NCI-H2081 (cell line): ENCODE measurements around the gene DDB1.

Experiments used
- DNase-seq, 2 experiments: peaks; one replicate each; lab custom pipeline; 2025; lab: John Stamatoyannopoulos, UW

The DDB1 gene

DNA sequence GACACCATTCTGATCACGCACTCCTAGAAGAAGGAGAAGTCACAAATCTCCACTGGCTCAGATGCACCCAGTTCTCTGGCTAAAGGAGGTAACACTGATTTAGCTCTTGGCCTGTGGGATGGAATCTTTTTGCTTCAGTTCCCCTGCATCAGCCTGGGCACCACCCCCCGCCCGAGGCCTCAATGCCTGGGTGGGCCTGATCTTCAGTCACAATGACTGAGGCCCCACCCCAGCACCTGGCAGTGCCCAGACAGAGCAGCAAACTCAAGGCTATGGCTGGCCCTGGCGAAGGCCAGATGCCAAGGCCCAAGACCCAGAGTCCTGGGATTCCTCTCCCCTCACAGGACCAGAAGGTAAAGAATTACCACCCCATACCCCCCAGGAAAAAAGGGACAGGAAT is 23.8 kb upstream of the DDB1 start:
- DNase-seq, result no peak

DNA sequence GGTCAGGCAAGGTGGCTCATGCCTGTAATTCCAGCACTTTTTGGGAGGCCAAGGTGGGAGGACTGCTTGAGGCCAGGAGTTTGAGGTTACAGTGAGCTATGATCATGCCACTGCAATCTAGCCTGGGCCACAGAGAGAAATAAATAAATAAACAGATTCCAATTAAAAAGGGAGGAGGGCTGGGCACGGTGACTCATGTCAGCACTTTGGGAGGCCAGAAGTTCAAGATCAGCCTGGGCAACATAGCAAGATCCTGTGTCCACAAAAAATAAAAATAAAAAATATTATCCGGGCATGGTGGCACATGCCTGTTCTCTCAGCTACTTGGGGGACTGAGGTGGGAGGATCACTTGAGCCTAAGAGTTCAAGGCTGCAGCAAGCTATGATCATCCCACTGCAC is 21.3 kb upstream of the DDB1 start:
- no peak for DNase-seq

DNA sequence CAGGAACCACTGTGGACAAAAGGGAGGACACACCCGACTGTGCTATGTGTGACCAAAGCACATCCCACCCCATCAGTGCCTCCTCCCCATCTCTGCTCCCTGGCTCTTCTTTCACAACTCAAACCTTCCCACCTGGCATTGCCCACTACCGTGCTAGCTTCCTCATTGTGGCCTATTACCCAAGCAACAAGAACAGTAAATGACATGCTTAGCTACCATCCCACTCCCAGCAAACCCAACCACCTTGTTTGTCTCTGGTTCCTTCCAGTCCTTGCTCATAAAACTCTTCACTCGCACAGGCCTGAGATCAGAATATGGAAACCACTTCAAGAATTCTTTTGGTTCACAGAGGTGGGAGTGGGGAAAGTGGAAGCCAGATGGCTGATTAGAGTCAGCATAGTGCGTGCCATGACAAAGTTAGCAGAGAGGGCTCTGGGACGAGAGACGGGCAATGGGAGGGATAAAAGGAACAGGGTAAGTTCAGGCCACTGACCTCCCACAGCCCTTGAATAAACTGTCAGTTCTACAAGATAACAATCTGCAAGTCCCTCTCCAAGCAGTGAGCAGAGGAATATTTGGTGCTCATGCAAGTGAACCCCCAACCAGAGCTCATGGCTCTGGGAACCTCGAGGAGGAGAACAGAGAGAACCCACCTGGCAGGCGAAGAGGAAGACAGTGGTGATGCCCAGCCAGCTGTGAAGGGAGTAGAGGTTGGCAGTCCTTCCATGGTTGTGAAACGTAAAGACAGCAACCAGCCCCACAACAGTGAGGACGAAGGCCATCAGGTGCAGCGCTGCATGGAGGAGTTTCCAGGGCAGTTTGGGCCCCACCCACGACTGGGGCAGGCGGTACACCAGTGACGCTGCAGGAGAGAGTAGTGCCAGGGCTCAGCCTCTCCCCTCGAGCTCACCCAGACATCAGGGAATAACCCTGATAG is 20.5 kb upstream of the DDB1 start:
- DNase-seq, result no peak

DNA sequence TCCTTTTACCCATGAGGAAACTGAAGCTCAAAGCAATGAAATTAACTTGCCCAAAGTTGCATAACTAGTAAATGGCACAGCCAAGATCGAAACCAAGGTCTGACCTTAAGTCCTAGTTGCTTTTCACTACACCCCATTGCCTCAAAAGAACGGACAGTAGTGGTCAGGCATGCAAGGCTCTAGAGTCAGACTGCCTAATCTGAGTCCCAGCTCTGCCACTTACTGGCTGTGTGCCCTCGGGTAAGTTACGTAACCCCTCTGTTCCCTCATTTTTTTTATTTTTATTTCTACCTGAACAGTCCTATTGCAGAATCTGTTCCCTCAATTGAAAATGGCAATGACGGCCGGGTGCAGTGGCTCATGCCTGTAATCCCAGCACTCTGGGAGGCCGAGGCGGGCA is 19.1 kb upstream of the DDB1 start:
- no peak for DNase-seq

DNA sequence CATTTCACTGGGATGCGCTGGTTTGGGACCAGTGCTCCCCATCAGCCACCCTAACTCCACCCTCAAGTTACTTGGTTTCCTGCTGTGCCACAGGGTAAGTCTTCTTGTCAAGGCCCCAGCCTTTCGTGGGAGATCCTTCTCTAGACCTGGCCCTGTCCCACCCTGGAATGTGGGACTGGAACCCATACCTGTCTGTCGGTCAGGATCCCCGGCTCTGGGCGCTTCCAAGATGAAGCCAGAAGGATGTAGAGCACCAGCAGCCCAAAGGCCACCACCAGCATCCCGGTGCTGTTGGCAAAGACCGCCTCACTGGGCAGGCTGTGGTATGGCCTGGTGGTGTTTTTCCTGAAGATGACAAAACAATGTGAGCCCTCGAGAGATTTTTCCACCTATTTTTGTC is 17.9 kb upstream of the DDB1 start:
- no peak for DNase-seq

DNA sequence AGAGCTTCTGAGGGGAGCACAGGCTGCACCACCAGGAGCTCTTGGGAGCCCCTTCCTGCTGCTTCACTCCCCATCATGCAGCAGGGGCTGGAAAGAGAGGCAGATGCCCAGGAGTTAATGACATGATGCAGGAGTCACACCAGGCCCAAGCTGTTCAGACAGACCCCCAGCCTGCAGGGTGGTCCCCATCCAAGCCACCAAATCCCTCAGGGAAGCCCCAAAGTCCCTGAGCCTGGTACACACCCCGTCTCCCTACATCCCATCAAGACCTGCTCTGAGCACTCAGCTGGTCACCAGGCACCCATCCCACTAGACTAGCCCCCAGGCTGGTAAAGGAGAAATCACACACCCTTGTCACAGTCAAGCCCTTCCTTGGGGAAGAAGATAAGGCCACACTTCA is 17.4 kb upstream of the DDB1 start:
- no peak for DNase-seq

DNA sequence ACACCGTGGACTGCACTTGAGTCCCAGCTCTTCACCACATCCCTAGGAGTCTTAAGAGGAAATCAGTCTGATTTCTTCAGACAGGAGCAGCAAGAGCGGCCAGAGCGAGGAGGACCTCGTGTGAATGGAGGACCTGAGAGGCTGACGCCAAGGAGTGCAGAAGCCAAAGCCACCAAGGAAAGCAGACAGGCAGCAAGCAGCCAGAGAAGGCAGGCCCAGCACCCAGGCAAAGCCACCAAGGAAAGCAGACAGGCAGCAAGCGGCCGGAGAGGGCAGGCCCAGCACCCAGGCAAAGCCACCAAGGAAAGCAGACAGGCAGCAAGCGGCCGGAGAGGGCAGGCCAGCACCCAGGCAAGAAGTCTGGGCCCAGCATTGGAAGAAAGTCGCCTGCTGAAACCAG is 17.0 kb upstream of the DDB1 start:
- no peak for DNase-seq

DNA sequence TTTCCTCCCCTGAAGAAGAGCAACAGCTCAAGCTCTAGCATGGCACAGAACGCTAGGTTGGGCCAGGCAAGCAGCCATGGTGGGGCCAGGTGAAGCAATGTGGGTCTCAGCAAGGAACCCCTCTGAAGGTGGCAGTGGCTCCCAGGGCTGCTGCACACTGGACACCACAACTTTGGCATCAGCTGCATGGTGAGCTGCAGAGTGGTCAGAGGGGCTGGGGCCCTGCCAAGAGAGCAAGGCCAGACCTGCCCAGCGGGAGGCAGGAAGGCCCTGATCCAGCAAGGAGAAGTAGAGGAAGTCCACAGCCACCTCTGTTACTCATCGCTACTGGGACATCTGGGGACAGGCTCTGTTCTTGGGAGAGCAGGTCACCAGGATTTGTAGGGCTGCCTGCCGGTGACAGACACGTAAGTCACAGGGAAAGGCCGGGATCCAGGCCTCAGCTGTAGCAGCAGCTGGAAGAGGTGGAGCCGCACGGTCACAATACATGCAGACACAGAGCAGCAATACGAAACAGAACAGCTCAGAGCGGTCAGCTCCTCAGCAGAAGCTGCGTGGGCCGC is 16.4 kb upstream of the DDB1 start:
- DNase-seq, result no peak

DNA sequence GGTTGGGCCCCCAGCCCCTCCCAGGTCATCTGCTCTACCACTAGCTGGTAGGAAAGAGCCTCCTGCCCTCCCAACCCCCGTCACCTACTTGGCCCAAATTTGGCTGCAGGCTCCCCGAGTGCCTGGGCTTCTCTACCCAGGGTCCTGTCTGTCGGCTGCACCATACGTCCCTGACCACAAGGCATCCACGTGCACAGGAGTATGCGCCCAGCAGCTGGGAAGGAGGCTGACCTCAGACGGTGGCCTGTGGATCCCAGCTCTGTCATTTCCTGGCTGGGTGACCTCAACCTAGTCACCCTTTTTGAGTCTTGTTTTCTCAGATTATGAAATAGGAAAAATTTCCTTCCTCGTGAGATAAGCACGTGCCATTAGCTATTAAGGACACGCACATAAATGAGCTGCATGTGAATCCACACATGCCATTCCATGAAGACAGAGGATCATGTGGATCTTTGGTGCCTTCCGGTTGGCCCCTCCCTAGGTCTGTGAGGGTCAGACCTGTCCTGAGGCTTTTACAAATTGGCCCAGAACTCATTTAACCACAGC is 15.1 kb upstream of the DDB1 start:
- DNase-seq, result no peak

DNA sequence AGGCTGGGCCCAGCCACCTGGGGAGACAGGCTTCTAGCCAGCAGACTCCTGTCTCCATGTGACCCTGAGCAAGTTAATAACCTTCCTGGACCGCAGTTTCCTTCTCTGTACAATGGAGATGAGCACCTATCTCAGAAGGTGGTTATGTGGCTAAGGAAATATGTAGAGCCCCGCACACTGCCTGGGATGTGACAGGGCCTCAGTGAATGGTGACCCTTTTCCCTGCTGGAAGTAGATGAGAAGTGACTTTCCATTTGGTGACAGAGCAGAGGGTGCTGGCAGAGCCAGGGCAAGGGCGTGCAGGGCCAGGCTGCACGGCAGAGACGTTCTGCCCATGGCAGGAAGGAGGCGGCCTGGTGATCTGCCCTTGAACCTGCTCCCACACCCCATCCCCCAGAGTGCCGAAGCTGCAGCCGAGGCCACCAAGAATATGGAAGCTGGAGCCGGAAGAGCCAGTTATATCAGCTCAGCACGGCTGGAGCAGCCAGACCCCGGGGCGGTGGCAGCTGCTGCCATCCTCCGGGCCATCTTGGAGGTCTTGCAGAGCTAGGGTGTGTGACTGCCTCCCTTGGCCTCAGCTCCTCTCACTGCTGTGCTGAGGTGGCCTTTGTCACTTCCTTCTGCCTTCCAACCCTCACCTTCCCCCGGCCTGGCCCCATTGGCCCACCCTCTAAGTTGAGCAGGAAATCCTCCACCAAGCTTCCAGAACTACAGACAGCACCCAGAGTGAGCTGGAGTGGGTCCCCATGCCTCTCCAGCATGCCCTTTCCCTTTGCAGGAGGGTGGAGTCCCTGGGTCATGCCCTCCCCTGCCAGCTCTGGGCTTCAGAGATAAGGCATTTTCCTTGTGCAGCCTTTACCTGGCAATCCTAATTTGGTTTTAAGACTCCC is 13.3 kb upstream of the DDB1 start:
- no peak for DNase-seq

DNA sequence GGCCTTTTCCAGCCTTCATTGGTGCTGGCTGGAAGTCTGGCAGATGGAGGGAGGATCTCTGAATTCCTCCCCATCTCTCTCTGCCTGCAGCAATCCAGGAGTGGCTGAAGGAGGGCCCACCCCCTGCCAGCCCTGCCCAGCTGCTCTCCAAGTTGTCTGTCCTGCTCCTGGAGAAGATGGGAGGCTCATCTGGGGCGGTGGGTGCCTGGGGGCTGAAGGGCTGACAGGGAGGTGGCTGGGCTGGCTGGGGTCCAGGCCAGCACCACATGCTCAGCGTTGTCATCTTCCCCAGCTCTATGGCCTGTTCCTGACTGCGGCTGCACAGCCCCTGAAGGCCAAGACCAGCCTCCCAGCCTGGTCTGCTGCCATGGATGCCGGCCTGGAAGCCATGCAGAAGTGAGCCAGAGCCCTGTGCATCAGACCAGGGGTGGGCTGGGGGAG is 12.3 kb upstream of the DDB1 start:
- DNase-seq, result no peak

DNA sequence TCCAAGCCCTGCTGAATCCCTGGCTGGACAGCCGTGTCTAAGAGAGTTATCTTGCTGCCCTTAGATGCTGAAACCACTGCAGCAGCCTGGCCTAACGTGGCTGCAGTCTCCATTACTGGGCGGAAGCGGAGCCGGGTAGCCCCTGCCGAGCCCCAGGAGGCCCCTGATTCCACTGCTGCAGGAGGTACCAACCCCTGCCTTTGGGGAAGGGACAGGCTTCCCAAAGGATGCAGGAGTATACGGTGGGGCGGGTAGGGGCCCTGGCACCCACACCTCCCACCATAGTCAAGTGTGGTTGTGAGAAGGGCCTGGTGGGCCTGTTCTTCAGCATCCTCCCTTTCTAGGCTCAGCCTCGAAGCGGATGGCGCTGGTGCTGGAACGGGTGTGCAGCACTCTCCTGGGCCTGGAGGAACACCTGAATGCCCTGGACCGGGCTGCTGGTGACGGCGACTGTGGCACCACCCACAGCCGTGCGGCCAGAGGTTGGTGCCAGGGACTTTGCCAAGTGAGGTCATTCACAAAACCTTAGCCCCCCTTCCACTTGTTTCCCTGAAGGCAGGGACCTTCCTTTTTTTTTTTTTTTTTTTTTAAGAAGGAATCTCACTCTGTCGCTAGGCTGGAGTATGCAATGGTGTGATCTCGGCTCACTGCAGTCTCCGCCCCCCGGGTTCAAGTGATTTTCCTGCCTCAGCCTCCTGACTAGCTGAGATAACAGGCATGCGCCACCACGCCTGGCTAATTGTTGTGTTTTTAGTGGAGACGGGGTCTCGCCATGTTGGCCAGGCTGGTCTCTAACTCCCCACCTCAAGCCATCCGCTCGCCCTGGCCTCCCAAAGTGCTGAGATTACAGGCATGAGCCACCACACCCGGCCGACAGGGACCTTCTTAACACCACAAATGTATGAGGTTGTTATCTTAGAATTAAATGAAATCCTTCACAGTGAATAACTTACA is 11.2 kb upstream of the DDB1 start:
- no peak for DNase-seq

DNA sequence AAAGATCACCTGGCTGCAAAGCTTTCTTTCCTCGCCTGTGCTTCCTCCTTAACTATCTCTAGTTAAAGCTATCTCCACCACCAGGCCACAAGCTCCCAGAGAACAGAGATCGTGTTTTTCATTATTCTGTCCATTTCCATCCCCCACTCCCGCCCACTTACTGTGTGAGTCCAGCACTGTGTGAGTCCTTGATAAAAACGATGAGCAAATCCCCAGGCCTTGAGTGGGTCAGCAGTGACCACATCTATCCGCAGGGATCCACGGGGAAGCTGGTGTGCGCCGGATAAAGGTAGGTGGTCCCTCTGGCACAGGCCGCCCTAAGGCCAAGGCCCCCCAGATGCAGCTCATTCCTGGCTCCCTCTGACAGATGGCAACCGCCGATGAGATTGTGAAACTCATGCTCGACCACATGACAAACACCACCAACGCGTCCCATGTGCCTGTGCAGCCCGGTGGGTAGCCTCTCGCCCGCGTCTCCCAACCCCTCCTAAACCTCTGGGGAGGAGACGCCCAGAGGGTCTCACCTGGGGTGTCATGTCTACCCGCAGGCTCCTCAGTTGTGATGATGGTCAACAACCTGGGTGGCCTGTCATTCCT is 9.4 kb upstream of the DDB1 start:
- DNase-seq, result no peak

DNA sequence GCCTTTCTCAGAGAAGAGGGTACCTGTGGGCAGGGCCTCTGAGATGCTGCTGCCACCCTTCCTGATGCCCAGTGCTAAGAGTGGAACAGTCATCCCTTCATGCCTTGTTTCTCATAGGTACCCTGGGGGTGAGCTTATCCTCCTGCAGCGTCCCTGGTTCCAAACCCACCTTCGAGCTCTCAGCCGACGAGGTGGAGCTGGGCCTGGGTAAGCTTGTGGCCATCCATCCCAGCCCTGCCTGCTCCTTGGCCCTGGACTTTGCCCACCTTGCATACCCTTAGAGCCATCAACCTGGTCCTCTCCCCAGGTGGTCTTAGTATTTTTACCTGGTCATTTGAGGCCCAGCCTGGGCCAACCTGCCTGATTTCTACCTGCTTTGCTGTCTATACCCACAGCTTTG is 8.8 kb upstream of the DDB1 start:
- no peak for DNase-seq

DNA sequence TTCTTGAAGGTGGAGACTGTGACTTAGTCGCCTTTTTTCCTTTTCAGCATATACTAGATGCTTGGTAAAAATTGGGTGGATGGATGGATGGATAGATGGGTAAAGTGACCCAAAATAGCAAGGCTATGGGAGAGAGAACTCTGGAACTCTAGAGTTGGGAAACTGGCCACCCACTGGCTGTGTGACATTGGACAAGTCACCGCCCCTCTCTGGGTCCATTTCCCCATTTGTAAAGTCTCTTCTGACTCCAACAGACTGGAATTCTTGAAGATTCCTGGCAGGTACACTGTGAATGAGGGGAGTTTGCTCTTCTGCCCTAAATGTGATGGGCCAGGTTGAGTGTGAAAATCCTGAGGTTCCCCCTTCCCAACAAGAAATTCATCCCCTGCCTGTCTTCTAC is 8.1 kb upstream of the DDB1 start:
- DNase-seq, result no peak

DNA sequence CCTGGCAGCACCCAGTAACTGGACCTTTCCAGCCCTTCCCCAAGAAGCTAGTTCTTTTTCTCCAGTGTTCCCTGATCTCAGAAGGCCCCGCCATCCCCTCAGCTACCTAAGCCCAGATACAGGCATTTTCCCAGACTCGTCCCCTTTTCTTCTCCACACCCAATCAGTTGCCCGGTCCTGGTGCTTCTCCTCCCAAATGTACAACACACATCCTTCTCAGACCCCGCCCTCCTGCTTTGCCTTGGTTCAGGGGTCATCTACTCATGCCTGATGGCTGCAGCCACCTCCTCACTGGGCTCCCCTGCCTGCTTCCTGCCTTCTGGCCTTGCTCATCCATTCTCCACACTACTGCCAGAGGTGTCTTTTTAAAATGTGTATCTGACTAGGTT is 6.6 kb upstream of the DDB1 start:
- DNase-seq, result no peak

DNA sequence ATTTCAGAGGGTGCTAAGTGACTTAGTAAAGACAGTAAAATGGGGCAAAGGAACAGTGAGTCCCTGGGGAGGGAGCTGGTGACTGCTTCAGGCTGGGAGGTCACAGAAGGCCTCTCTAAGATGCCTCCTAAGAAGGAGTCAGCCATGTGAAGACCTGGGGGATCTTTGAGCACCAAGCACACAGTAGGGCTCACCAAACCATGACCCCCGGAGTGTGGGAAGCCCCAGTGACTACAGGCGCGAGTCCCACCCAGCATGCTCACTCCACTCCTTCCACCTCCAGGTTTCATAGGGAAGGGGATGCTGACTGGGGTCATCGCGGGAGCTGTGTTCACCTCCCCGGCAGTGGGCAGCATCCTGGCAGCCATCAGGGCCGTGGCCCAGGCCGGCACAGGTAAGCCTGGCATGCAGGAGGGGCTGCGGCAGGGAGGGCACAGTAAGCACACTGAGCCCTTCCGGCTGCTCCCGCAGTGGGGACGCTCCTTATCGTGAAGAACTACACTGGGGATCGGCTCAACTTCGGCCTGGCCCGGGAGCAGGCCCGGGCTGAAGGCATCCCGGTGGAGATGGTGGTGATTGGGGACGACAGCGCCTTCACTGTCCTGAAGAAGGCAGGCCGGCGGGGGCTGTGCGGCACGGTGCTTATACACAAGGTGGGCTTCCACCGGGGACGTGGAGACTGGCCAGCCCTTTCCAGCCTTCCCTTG is 6.0 kb upstream of the DDB1 start:
- DNase-seq, result no peak

DNA sequence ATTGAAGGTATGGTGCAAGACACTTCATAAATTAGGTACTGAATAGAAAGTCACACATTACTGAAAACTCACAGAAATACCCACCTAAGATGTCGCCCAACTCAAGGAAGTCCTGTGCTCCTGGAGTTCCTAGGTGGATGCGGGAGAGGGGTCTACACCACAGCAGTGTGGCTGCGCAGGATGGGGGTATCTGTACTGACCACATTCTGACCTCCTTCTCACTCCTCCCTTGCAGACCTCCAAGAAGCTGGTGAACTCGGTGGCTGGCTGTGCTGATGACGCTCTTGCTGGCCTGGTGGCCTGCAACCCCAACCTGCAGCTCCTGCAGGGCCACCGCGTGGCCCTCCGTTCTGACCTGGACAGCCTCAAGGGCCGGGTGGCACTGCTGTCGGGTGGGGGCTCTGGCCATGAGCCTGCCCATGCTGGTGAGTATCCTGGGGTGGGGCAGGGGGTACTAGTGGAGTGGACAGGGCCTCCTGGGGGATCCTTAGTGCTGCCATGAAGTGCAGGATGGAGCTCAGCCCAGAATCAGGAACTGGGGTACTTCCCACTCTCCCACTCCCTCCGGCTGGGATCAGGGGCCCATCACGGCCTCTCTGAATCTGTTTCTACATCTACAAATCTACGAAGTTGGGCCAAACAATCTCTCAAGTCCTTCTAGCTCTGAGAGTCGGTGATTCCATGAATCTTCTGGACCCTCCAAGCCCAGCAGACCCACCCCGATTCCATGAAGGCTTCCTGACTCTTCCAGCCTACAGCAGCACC is 5.0 kb upstream of the DDB1 start:
- DNase-seq, result no peak

DNA sequence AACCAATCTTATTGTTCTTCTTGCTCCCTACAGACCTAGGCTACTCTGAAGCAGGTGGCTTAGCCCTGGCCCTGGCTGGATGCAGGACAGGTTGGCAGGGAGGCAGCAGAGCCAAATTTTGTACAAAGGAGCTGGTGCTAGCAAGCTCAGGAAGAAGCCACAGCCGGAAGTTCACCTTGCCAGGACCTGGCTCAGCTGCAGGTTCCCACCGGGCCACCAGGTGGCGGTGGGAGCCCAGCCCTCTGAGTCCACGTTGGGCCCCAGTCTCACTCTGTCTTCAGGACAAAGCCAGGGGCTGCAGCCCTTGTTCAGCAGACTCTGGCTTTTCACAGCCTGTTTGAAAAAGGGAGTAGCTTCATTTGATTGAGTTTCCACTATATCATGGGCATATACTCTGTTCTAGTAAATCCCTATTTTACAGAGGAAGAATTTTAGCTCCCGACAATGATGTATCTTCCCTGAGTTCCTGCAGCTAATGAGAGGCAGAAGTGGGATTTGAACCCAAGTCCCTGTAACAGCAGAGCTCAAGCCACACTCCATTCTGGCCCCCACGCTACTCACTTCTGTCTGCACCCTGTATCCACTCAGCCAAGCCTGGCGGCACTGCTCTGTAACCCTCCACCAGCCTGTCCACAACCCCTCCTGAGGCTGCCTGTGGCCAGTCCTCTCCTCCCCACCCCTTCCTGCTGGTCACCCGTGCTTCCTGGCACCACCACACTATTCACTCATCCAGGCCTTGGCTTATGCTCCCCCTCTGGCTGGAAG is 3.4 kb upstream of the DDB1 start:
- peak; percentile 90 for DNase-seq
